T-cell (primary cell): Measurements from ENCODE around the gene CASZ1. TPM values are rescaled to one million over a fixed set of nuclear protein-coding genes. Genes with fewer than 3 reads are reported as not detected.

Experiments used
- ATAC-seq, 4 experiments: fragments of 200-7000 bp in 3 of 4; fragments of 150-1000 bp in 1 of 4; cut with Tn5 transposase; replicated peaks in 1 of 4; 1 replicate in 3 of 4; 2 replicates in 1 of 4; pipeline ENCODE4 v1.10.0; 2021; ENCODE audit warnings: moderate library complexity in 3 of 4, mild to moderate bottlenecking in 2 of 4, moderate number of reproducible peaks in 1 of 4
- CTCF ChIA-PET, 2 donors: fragments of 300-600 bp; sonication (Branson Sonifier 250); formaldehyde crosslinking; loops; one replicate each; lab custom pipeline; 2022; ENCODE audit warnings: antibody characterized with exemption in 2 of 2; lab: Charles Lee
- POLR2A ChIA-PET, 2 donors: fragments of 300-600 bp; sonication (Branson Sonifier 250); formaldehyde crosslinking; loops; one replicate each; lab custom pipeline; 2022; ENCODE audit warnings: antibody characterized with exemption in 2 of 2; lab: Charles Lee
- DNase-seq, 35 experiments: peaks; one replicate each; pipeline versions ENCODE4 v3.0.0 to v3.0.0-alpha.2; 2013 to 2023
- H3K27ac ChIP-seq: one replicate; pipeline ENCODE4 v1.5.1; 2013; ENCODE audit warnings: low read length
- H3K27me3 ChIP-seq, 2 experiments: replicated peaks in 1 of 2; 1 replicate in 1 of 2; 2 replicates in 1 of 2; pipeline versions ENCODE4 v1.6.1 to v1.7.0; 2013; ENCODE audit warnings: low read length in 1 of 2, mixed read lengths in 1 of 2; ENCODE audit not compliant: control insufficient read depth in 2 of 2, insufficient read depth in 2 of 2; ENCODE audit errors: extremely low read depth in 1 of 2
- H3K36me3 ChIP-seq, 2 donors: 1 replicate in 1 of 2; 2 replicates in 1 of 2; pipeline versions ENCODE4 v1.6.1 to v1.7.0; 2013; ENCODE audit warnings: low read length in 1 of 2; ENCODE audit not compliant: control insufficient read depth in 2 of 2, insufficient read depth in 1 of 2; ENCODE audit errors: extremely low read depth in 1 of 2
- H3K4me1 ChIP-seq, 2 experiments: 1 replicate in 1 of 2; 2 replicates in 1 of 2; pipeline versions ENCODE4 v1.6.1 to v1.7.0; 2013; ENCODE audit warnings: low read length in 2 of 2, mixed read lengths in 1 of 2; ENCODE audit not compliant: insufficient read depth in 2 of 2, control insufficient read depth in 1 of 2; ENCODE audit errors: extremely low read depth in 1 of 2
- H3K4me3 ChIP-seq, 2 donors: 1 replicate in 1 of 2; 2 replicates in 1 of 2; pipeline versions ENCODE4 v1.5.1 to v1.7.0; 2013; ENCODE audit warnings: mild to moderate bottlenecking in 2 of 2, low read length in 1 of 2, moderate library complexity in 1 of 2; ENCODE audit not compliant: control insufficient read depth in 1 of 2; ENCODE audit errors: extremely low read depth in 1 of 2
- H3K9me3 ChIP-seq: 2 replicates; pipeline ENCODE4 v1.7.0; 2013
- H3K27ac Mint-ChIP-seq, 2 donors: one replicate each; pipeline ENCODE4 v1.8.0; 2020 to 2021; ENCODE audit warnings: mild to moderate bottlenecking in 2 of 2, mixed read lengths in 2 of 2
- H3K27me3 Mint-ChIP-seq, 2 donors: one replicate each; pipeline ENCODE4 v1.8.0; 2021 to 2022; ENCODE audit warnings: mixed read lengths in 2 of 2
- H3K36me3 Mint-ChIP-seq: one replicate; pipeline ENCODE4 v1.8.0; 2021; ENCODE audit warnings: mixed read lengths
- H3K4me1 Mint-ChIP-seq, 3 donors: one replicate each; pipeline ENCODE4 v1.8.0; 2020 to 2022; ENCODE audit warnings: mixed read lengths in 3 of 3, mild to moderate bottlenecking in 1 of 3
- H3K4me3 Mint-ChIP-seq, 3 donors: one replicate each; pipeline ENCODE4 v1.8.0; 2020 to 2022; ENCODE audit warnings: mild to moderate bottlenecking in 3 of 3, mixed read lengths in 3 of 3, moderate library complexity in 3 of 3
- H3K9me3 Mint-ChIP-seq, 3 donors: one replicate each; pipeline ENCODE4 v1.8.0; 2020 to 2022; ENCODE audit warnings: mixed read lengths in 3 of 3
- WGBS: methylation state at CpG from one replicate; pipeline ENCODE4 v1.1.5; 2013; ENCODE audit warnings: missing lambda C conversion rate; ENCODE audit not compliant: insufficient coverage; 5-methylcytosine and 5-hydroxymethylcytosine counted together
- total RNA-seq, 35 experiments: library from RNA in 6 of 35; stranded (reverse) in 6 of 35; fragments of 120-200 nt in 1 of 35; gene quantifications; one replicate each; pipeline versions ENCODE4 v1.2.1 to v1.2.4 and lab custom pipeline; 2013 to 2026

Gene CASZ1
- total RNA-seq, 5 donors from 2014 or later (not counting 1 experiment from before 2014, with no cell fraction given): 12.9 to 23.0 (median 14.3) TPM

DNA sequence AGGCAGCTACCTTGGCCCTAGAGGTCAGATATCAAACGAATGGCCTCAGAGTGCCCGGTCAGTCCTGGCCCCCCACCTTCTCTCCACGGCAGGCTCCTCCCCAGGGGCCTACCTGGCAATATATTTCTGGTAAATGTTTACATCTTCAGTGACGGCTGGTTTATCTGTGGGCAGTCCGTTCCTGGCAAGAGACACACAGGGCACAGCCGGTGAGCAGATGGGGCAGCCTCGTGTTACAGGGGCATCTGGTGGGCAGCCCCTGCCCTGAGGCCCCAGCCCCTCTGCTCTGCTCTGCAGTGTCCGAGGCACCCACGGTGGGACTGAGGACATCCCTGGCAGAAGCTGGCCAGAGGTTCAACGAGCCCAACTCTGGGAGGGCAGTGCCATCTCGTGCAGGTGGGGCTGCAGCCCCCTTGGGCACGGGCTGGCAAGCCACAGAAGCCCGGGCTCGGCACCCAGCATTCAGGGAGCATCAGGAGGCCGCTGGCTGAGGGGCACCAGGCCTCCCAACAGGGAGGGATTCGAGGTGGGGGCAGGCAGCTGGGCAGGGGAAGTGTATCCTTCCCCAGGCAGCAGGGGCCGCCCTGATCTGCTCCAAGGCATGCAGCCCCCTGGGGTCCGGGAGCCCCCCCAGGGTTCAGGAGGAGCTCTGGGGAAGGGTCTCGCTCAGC lies 137.9 kb downstream of the CASZ1 start:
- Mint-ChIP-seq H3K27ac (no peak overlapping the region), H3K9me3 (no peaks in the 10 kb centered on the region), H3K4me3 (no peak overlapping the region), H3K4me1 (no peaks in the 10 kb centered on the region), H3K36me3 (peaks cover 8% of the 10 kb centered on the region), H3K27me3 (no peaks in the 10 kb centered on the region)
- H3K36me3 ChIP-seq: peaks cover 10 to 11% of the 10 kb centered on the region in 2 donors
- H3K4me3 ChIP-seq: no peak overlapping the region
- no peak for ATAC-seq
- CTCF ChIA-PET: no interaction called here
- H3K4me1 ChIP-seq: no peaks in the 10 kb centered on the region
- 83% methylated on average over 12 of the region's 19 CpGs for WGBS
- no peak for DNase-seq
- H3K27ac ChIP-seq: no peak overlapping the region
- POLR2A ChIA-PET: no interaction called here
- H3K27me3 ChIP-seq: no peaks in the 10 kb centered on the region
- H3K9me3 ChIP-seq: no peaks in the 10 kb centered on the region

DNA sequence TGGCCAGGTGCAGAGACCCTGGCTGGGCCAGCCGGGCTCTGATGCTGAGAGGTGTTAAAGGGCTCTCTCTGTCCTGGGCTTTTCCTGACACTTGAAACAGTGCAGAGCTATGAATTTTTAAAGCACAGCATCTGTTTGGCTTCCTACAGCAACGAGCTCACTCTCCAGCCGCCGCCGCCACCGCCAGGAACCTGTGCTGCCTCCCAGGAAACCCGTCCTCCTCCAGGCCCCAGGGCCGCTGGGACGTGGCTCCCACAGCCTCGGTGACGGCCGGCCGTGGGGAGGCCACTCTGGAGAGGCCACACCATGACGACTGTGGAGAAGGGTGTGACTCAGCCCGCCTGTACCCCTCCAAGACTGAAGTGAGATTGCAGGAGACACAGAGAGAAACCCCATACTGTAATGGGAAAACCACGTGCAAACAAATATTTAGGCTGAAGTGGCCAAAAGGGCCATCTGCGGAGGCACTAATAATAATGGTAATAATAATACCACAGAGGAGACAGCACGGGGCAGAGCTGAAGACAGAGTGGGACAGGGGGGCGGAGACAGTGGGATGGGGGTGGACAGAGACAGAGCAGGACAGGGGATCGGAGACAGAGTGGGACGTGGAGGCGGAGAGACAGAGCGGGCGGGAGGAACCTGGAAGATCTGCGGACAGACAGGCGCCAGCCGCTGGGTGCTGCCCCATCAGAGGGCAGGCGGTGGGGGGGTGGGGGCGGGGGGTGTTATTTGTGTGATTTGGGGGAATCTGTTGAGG lies 139.2 kb downstream of the CASZ1 start:
- no peaks in the 10 kb centered on the region for H3K4me1 Mint-ChIP-seq
- no peak overlapping the region for H3K4me3 Mint-ChIP-seq
- H3K9me3 ChIP-seq: no peaks in the 10 kb centered on the region
- H3K36me3 Mint-ChIP-seq: peaks cover 9% of the 10 kb centered on the region
- H3K4me3 ChIP-seq: no peak overlapping the region
- no peaks in the 10 kb centered on the region for H3K27me3 Mint-ChIP-seq
- H3K27ac Mint-ChIP-seq: no peak overlapping the region
- DNase-seq: no peak
- H3K36me3 ChIP-seq: peaks cover 10 to 11% of the 10 kb centered on the region in 2 donors
- POLR2A ChIA-PET: no interaction called here
- H3K4me1 ChIP-seq: no peaks in the 10 kb centered on the region
- H3K9me3 Mint-ChIP-seq: no peaks in the 10 kb centered on the region
- CTCF ChIA-PET: no interaction called here
- H3K27me3 ChIP-seq: no peaks in the 10 kb centered on the region
- ATAC-seq: no peak
- WGBS: 91% methylated on average over 13 of the region's 29 CpGs
- no peak overlapping the region for H3K27ac ChIP-seq

- Histone ChIP-seq H3K4me3 (no peak overlapping the region), H3K36me3 (peaks cover 10 to 11% of the 10 kb centered on the region in 2 donors), H3K27me3 (no peaks in the 10 kb centered on the region), H3K9me3 (no peaks in the 10 kb centered on the region), H3K27ac (no peak overlapping the region), H3K4me1 (no peaks in the 10 kb centered on the region)
- Mint-ChIP-seq H3K36me3 (peaks cover 10% of the 10 kb centered on the region), H3K4me3 (no peak overlapping the region), H3K27me3 (no peaks in the 10 kb centered on the region), H3K9me3 (no peaks in the 10 kb centered on the region), H3K4me1 (no peaks in the 10 kb centered on the region), H3K27ac (no peak overlapping the region)
- CTCF ChIA-PET: no interaction called here
- DNase-seq (no peak), ATAC-seq (no peak)
- POLR2A ChIA-PET: no interaction called here
- WGBS: 90% methylated on average over 8 of the region's 15 CpGs
These were observed 140.0 kb downstream of the CASZ1 start for GRCh38 chr1:10656431-10656830.

DNA sequence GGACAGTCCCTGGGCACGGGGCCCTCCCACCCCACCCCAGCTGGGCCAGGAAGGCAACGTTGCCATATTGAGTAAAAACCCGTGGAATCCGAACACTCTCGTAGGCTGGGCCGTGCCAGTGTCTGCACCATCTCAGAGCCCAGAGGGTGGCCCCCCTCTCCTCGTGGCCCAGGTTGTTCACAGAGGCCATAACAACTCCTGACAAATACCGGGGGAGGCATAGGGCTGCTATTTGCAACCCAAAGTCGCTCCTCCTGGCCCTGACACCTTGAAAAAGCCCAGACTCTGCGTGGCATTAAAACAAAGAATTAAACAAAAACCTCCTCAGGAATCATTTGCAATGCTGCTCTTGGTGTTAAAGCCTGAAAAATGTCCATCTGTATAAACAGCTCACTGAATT lies 141.4 kb downstream of the CASZ1 start:
- WGBS: 85% methylated on average over 8 of the region's 10 CpGs
- Mint-ChIP-seq H3K4me3 (no peak overlapping the region), H3K36me3 (peaks cover 10% of the 10 kb centered on the region), H3K4me1 (no peaks in the 10 kb centered on the region), H3K27ac (no peak overlapping the region), H3K9me3 (no peaks in the 10 kb centered on the region), H3K27me3 (no peaks in the 10 kb centered on the region)
- CTCF ChIA-PET: no interaction called here
- Histone ChIP-seq H3K4me3 (no peak overlapping the region), H3K9me3 (no peaks in the 10 kb centered on the region), H3K36me3 (peaks cover 10 to 11% of the 10 kb centered on the region in 2 donors), H3K4me1 (no peaks in the 10 kb centered on the region), H3K27me3 (no peaks in the 10 kb centered on the region), H3K27ac (no peak overlapping the region)
- ATAC-seq: no peak
- no peak for DNase-seq
- POLR2A ChIA-PET: no interaction called here

DNA sequence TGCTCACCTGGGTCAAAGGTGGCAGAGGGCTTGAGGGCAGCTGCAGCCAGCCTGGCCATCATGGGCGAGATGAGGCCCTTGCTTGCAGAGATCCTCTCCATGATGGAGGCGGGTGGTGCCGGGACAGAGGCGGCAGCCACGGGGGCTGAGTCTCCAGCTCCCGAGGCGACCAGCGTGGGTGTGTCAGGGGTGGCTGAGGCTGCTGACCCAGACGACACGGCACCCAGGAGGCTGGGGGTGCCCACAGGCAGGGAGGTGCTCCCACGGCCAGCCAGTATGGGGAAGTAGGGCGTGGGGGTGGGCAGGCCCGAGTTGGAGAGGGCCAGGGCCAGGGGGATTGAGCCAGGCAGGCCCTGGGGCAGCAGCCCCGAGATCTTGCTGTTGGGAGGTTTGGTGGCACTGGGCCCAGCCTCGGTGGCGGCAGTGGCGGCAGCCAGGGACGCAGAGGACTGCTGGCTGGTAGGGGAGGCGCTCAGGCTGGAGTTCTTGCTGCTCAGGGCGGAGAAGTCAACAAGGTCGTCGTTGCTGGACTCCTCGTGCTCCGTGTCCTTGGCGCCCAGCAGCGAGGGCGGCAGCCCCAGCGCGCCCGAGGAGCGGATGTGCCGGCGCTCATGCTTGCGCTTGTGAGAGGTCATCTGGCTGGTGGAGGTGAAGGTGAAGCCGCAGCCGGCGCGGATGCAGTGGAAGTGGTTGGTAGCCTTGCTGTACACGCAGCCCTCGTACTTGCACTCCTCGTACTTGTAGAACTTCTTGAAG lies 142.9 kb downstream of the CASZ1 start:
- Mint-ChIP-seq H3K4me3 (no peak overlapping the region), H3K36me3 (peaks cover 10% of the 10 kb centered on the region)
- CTCF ChIA-PET: no interaction called here

GRCh38 chr1:10652626-10653025 lies 143.8 kb downstream of the CASZ1 start:
- no peaks in the 10 kb centered on the region for H3K9me3 ChIP-seq
- H3K27ac ChIP-seq: no peak overlapping the region
- CTCF ChIA-PET: no interaction called here
- Mint-ChIP-seq H3K4me1 (no peaks in the 10 kb centered on the region), H3K36me3 (peaks cover 10% of the 10 kb centered on the region), H3K27me3 (no peaks in the 10 kb centered on the region), H3K9me3 (no peaks in the 10 kb centered on the region), H3K27ac (no peak overlapping the region), H3K4me3 (no peak overlapping the region)
- POLR2A ChIA-PET: no interaction called here
- H3K36me3 ChIP-seq: peaks cover 0 to 3% of the 10 kb centered on the region in 2 donors
- 90% methylated on average over 4 of the region's 12 CpGs for WGBS
- H3K27me3 ChIP-seq: no peaks in the 10 kb centered on the region
- no peaks in the 10 kb centered on the region for H3K4me1 ChIP-seq
- no peak overlapping the region for H3K4me3 ChIP-seq
- ATAC-seq: no peak
- DNase-seq: no peak

More for the DNA sequence above, 142.9 kb downstream of the CASZ1 start:
- Mint-ChIP-seq H3K27ac (no peak overlapping the region), H3K27me3 (no peaks in the 10 kb centered on the region), H3K4me1 (no peaks in the 10 kb centered on the region), H3K9me3 (no peaks in the 10 kb centered on the region)
- WGBS: 95% methylated on average over 41 of the region's 41 CpGs
- DNase-seq (no peak), ATAC-seq (no peak)
- POLR2A ChIA-PET: no interaction called here
- H3K4me1 ChIP-seq: no peaks in the 10 kb centered on the region
- H3K27me3 ChIP-seq: no peaks in the 10 kb centered on the region
- peaks cover 4 to 6% of the 10 kb centered on the region in 2 donors for H3K36me3 ChIP-seq
- no peak overlapping the region for H3K4me3 ChIP-seq
- H3K9me3 ChIP-seq: no peaks in the 10 kb centered on the region
- no peak overlapping the region for H3K27ac ChIP-seq
